Thyroid gland (tissue), 4 donors: ENCODE measurements around the gene ALPI. TPM values are rescaled to one million over a fixed set of nuclear protein-coding genes. Genes with fewer than 3 reads are reported as not detected.

Experiments
- DNase-seq, 2 donors: peaks; one replicate each; pipeline ENCODE4 v3.0.0-alpha.2; 2019
- H3K27ac ChIP-seq, 3 donors: fragments of 200-600 bp; sonication (generic); 1 replicate in 2 of 3; 2 replicates in 1 of 3; pipeline ENCODE4 v1.5.1; 2016 to 2019; ENCODE audit warnings: mild to moderate bottlenecking in 1 of 3, moderate library complexity in 1 of 3
- H3K27me3 ChIP-seq: fragments of 200-600 bp; sonication (generic); one replicate; pipeline ENCODE4 v1.5.1; 2019
- H3K36me3 ChIP-seq, 2 donors: fragments of 200-600 bp; sonication (generic); one replicate each; pipeline ENCODE4 v1.5.1; 2016 to 2019
- H3K4me1 ChIP-seq, 2 donors: fragments of 200-600 bp; sonication (generic); one replicate each; pipeline ENCODE4 v1.5.1; 2017 to 2019
- H3K4me3 ChIP-seq, 3 donors: fragments of 200-600 bp; sonication (generic); replicated peaks in 1 of 3; 1 replicate in 2 of 3; 2 replicates in 1 of 3; pipeline ENCODE4 v1.5.1; 2016; ENCODE audit warnings: mild to moderate bottlenecking in 1 of 3
- H3K9me3 ChIP-seq: fragments of 200-600 bp; sonication (generic); one replicate; pipeline ENCODE4 v1.5.1; 2017
- POLR2A ChIP-seq, 2 donors: fragments of 450-650 bp; IDR thresholded peaks; one replicate each; pipeline ENCODE4 v1.6.1; 2017; ENCODE audit warnings: antibody characterized with exemption in 2 of 2, mild to moderate bottlenecking in 2 of 2, moderate library complexity in 1 of 2
- WGBS, 2 donors: methylation state at CpG; one replicate each; pipeline ENCODE4 v1.1.5; 2017; 5-methylcytosine and 5-hydroxymethylcytosine counted together
- intact Hi-C: fragments of 100-400 bp; cut with DNase I; formaldehyde crosslinking; loops from one replicate; pipeline ENCODE4 v1.15.1; 2023
- total RNA-seq, 4 donors: library from RNA; depleted of rRNA; stranded (reverse); fragments of >200 nt; gene quantifications; one replicate each; pipeline ENCODE4 v1.2.3, GENCODE V29; 2016
- TF ChIP-seq, protein P1 (sequence below), 6 experiments: fragments of 200-600 bp in 3 of 6; fragments of 450-650 bp in 3 of 6; sonication (generic) in 3 of 6; IDR thresholded peaks; one replicate each; pipeline ENCODE4 v1.5.1; 2016 to 2019; ENCODE audit warnings: antibody characterized with exemption in 6 of 6, mild to moderate bottlenecking in 2 of 6, inconsistent platforms in 1 of 6, moderate library complexity in 1 of 6

The ALPI gene
- total RNA-seq, 4 donors from 2014 or later = not detected

DNA sequence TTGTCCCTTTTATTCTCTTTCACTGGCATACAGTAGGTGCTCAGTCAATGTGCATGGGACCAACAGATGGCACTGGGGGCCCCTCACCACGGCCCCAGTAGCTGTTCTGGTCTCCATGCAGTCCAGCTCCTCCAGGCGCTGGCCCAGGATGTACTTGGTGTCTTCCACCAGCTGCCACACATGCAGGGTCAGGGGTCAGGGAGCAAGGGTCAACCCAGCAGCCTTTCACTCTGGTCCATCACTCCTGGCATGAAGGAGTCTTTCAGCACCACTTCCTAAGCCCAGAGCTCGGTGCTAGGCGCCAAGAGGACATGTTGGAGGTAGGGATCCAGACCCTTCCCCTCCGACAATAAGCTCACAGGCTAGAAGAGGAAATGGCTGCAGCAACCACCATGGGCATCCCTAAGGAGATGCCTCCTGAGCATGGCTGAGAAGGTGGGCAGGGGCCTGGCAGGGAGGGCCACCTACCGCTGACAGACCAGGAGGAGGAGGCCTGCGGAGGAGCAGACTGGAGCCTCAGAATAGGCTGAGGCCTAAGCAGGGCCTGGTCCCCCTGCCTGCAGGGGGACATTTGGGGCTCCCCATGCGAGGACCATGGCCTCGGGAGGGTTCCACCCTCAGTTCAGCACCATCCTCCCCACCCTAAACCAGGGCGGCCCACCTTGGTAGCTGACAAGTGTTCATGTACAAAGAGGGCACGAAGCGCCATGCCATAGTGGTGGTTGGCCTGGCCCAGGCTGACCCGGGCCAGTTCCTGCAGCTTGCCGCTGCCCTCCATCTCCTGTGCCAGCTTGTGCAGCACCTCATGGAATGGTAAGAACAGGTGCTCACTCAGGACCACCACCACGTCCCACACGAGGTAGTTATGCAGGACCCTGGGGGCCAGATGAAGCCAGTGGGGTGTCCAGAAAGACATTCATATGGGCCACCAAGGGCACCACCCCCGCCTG lies 39.2 kb upstream of the ALPI start:
- TF ChIP-seq POLR2A (IDR thresholded peaks at IDR 0.05) = no peak
- TF ChIP-seq, protein P1, sequence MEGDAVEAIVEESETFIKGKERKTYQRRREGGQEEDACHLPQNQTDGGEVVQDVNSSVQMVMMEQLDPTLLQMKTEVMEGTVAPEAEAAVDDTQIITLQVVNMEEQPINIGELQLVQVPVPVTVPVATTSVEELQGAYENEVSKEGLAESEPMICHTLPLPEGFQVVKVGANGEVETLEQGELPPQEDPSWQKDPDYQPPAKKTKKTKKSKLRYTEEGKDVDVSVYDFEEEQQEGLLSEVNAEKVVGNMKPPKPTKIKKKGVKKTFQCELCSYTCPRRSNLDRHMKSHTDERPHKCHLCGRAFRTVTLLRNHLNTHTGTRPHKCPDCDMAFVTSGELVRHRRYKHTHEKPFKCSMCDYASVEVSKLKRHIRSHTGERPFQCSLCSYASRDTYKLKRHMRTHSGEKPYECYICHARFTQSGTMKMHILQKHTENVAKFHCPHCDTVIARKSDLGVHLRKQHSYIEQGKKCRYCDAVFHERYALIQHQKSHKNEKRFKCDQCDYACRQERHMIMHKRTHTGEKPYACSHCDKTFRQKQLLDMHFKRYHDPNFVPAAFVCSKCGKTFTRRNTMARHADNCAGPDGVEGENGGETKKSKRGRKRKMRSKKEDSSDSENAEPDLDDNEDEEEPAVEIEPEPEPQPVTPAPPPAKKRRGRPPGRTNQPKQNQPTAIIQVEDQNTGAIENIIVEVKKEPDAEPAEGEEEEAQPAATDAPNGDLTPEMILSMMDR (IDR thresholded peaks at IDR 0.05) = no peak
- no peak overlapping the region for H3K27ac ChIP-seq
- H3K9me3 ChIP-seq = no peaks in the 10 kb centered on the region
- no peaks in the 10 kb centered on the region for H3K36me3 ChIP-seq
- intact Hi-C loops = no loop called here
- 91 to 97% methylated on average over 7 to 12 of the region's 17 CpGs for WGBS, 2 donors
- H3K4me3 ChIP-seq = no peak overlapping the region
- H3K4me1 ChIP-seq = peaks cover 12 to 26% of the 10 kb centered on the region in 2 donors
- no peak for DNase-seq
- H3K27me3 ChIP-seq = peaks cover 8% of the 10 kb centered on the region

- H3K4me1 ChIP-seq = peaks cover 12 to 26% of the 10 kb centered on the region in 2 donors
- peaks cover 8% of the 10 kb centered on the region for H3K27me3 ChIP-seq
- DNase-seq = no peak
- TF ChIP-seq POLR2A (IDR thresholded peaks at IDR 0.05) = no peak
- TF ChIP-seq, protein P1 (IDR thresholded peaks at IDR 0.05) = no peak
- H3K27ac ChIP-seq = no peak overlapping the region
- intact Hi-C loops = no loop called here
- no peak overlapping the region for H3K4me3 ChIP-seq
- WGBS, 2 donors = 71 to 96% methylated on average over 2 to 5 of the region's 5 CpGs
- H3K9me3 ChIP-seq = no peaks in the 10 kb centered on the region
- no peaks in the 10 kb centered on the region for H3K36me3 ChIP-seq
Measured at GRCh38 chr2:232417489-232417888, 38.5 kb upstream of the ALPI start.

GRCh38 chr2:232418056-232418455 lies 37.9 kb upstream of the ALPI start:
- H3K27me3 ChIP-seq = peaks cover 8% of the 10 kb centered on the region

DNA sequence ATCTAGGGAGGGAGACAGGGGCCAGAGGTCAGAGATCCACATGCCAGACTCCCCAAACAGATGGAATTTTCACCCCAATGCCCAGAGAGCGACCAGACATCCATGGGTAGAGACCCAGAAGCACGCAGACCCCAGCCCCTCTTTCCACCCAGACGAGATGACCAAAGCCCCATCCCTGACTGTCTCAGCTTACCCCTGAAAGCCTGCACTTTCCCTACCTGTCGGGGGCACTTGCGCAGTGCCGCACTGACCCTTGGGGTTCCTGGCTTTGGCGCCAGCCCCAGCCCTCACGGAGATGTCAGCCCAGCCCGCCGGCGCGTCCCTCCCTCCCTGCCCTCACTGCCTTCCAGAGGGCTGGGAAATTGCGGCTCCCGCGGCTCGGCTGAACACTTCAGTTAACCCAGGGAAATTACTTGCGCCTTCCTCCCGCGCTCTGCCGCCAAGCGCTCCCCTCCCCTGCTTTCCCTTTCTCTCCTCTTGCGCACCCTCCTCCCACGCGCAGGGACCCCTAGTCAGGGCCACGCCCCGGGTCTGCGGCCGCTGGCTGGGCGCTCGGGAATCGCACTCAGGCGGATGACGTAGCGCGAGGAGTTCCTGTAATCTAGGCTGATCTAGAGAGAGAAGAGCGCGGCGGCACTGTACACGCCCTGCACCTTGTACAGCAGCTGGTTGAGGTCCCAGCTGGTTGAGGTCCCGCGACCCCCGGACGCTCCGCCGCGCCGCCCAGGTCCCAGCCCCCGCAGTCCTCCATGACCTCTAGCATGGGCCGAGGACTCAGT lies 37.3 kb upstream of the ALPI start:
- intact Hi-C loops = no loop called here
- peak overlapping the region in 1 of 3 donors; percentile 17 for H3K4me3 ChIP-seq
- WGBS, 2 donors = 2 to 6% methylated on average over 22 to 33 of the region's 49 CpGs
- no peaks in the 10 kb centered on the region for H3K9me3 ChIP-seq
- H3K27me3 ChIP-seq = peaks cover 8% of the 10 kb centered on the region
- no peaks in the 10 kb centered on the region for H3K36me3 ChIP-seq
- no peak for TF ChIP-seq POLR2A (IDR thresholded peaks at IDR 0.05)
- TF ChIP-seq, protein P1 (IDR thresholded peaks at IDR 0.05) = no peak
- H3K4me1 ChIP-seq = peaks cover 12 to 26% of the 10 kb centered on the region in 2 donors
- peak in 1 of 2 donors; percentile 35 for DNase-seq
- no peak overlapping the region for H3K27ac ChIP-seq

More at GRCh38 chr2:232418056-232418455, 37.9 kb upstream of the ALPI start:
- no peaks in the 10 kb centered on the region for H3K9me3 ChIP-seq
- H3K27ac ChIP-seq = no peak overlapping the region
- H3K4me3 ChIP-seq = no peak overlapping the region
- intact Hi-C loops = no loop called here
- DNase-seq = no peak
- peaks cover 12 to 26% of the 10 kb centered on the region in 2 donors for H3K4me1 ChIP-seq
- H3K36me3 ChIP-seq = no peaks in the 10 kb centered on the region
- WGBS, 2 donors = 71 to 80% methylated on average over 3 of the region's 6 CpGs
- TF ChIP-seq, protein P1 (IDR thresholded peaks at IDR 0.05) = no peak
- TF ChIP-seq POLR2A (IDR thresholded peaks at IDR 0.05) = no peak
